GM18951 (cell line): ENCODE results near the gene ZBTB25.
"Not testable (repeated sequence)": the region's sequence is repeated elsewhere in the genome, so short reads cannot be mapped to it uniquely, and the experiment has no call there.

ENCODE experiments used
- POLR2A ChIP-seq: IDR thresholded peaks from 4 replicates; pipeline ENCODE4 v1.6.1; 2011; ENCODE audit warnings: mild to moderate bottlenecking; ENCODE audit not compliant: insufficient read length, insufficient read depth; ENCODE audit errors: extremely low read depth
- in situ Hi-C: fragments of 300-500 bp; cut with MboI; formaldehyde crosslinking; loops from one replicate; pipeline ENCODE4 v1.12.0; 2022; ENCODE audit warnings: low sequenced_read_pairs, mixed read lengths, inconsistent platforms; ENCODE audit not compliant: unreplicated experiment

The ZBTB25 gene

GRCh38 chr14:64536488-64537245 lies 33.0 kb upstream of the ZBTB25 start:
- in situ Hi-C loops: no loop called here
- TF ChIP-seq POLR2A: no peak

DNA sequence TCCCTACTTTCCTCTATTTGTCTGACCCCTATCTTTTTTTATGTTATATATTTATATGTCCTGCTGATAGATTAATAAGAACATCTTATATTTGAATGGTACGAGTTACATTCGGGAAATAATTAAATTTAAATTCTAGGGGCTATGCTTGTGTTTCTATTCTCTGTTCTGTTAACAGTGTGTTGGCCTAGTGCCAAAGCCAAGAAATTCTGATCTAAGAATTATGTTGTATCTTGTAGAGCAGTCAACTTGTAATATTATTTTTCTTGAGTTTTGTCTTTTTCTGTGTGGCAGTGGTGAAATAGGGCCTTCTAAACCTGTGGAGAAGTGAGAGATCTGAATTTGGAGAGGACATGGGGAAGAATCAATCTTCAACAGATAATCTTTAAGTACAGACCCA lies 27.9 kb upstream of the ZBTB25 start:
- in situ Hi-C loops: no loop called here

DNA sequence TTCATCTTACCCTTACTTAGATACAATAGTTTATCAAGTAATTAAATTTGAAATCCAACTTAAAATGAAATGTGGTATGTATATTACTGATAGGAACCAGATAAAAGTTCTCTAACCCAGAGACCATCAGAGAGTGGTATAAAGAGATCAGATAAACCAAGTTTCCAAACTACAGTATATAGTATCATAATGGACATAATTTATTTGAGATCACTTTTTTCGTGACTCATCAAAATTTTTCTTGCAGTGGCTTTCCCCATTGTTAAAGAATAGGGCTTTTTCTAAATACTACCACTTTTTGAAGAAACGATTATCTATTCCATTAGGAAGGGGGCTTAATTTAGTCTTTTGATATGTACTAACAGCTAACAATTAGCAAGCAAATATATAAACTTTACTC lies 21.7 kb upstream of the ZBTB25 start:
- in situ Hi-C loops: no loop called here

More for the DNA sequence above, 27.9 kb upstream of the ZBTB25 start:
- TF ChIP-seq POLR2A: no peak

DNA sequence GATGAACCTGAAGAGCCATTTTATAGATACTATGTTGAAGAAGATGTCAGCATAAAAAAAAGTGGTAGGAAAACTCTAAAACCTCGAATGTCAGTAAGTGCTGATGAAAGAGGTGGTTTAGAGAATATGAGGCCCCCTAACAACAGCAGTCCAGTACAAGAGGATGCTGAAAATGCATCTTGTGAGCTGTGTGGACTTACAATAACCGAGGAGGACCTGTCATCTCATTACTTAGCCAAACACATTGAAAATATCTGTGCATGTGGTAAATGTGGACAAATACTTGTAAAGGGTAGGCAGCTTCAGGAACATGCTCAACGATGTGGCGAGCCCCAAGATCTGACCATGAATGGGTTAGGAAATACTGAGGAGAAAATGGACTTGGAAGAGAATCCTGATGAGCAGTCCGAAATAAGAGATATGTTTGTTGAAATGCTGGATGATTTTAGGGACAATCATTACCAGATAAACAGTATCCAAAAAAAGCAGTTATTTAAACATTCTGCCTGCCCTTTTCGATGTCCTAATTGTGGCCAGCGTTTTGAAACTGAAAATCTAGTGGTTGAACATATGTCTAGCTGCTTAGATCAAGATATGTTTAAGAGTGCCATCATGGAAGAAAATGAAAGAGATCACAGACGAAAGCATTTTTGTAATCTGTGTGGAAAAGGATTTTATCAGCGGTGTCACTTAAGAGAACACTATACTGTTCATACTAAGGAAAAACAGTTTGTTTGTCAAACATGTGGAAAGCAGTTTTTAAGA lies 19.1 kb upstream of the ZBTB25 start:
- in situ Hi-C loops: no loop called here
- TF ChIP-seq POLR2A: no peak

More for the DNA sequence above, 21.7 kb upstream of the ZBTB25 start:
- TF ChIP-seq POLR2A: no peak

- in situ Hi-C loops: no loop called here
- no peak for TF ChIP-seq POLR2A
Observed at GRCh38 chr14:64520699-64521098, 17.1 kb upstream of the ZBTB25 start.

- in situ Hi-C loops: no loop called here
- TF ChIP-seq POLR2A: no peak
Observed at GRCh38 chr14:64518229-64518628, 14.6 kb upstream of the ZBTB25 start.

DNA sequence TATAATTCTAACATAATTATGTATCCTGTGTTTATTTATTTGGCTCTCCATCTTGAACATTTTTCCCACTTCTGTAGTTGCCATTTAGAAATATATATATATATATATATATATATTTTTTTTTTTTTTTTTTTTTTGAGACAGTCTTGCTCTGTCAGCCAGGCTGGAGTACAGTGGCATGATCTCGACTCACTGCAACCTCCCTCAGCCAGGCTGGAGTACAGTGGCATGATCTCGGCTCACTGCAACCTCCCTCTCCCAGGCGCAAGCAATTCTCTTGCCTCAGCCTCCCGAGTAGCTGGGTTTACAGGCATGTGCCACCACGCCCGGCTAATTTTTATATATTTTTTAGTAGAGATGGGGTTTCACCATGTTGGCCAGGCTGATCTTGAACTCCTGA lies 14.0 kb upstream of the ZBTB25 start:
- in situ Hi-C loops: not testable (repeated sequence)

GRCh38 chr14:64516969-64517368 lies 13.3 kb upstream of the ZBTB25 start:
- in situ Hi-C loops: no loop called here
- TF ChIP-seq POLR2A: no peak

DNA sequence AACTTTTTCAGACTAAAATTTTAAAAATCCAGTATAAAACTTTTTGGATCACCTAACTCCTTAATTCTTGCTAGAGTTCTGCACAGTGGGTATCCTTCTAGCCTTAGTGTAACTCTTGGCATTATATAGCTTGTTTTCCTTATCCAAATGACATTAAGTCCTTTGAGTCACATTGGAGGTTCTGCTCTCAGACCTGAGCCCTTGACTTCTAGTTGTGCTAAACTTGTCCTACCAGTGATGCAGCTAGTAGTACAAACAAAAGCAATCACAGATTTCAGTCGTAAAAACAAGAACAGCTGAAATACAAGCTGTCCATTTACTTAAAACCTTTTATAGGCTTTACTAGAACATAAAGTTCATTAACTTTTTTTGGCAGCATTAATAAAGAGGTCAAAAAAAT lies 11.4 kb upstream of the ZBTB25 start:
- in situ Hi-C loops: no loop called here
- TF ChIP-seq POLR2A: no peak

DNA sequence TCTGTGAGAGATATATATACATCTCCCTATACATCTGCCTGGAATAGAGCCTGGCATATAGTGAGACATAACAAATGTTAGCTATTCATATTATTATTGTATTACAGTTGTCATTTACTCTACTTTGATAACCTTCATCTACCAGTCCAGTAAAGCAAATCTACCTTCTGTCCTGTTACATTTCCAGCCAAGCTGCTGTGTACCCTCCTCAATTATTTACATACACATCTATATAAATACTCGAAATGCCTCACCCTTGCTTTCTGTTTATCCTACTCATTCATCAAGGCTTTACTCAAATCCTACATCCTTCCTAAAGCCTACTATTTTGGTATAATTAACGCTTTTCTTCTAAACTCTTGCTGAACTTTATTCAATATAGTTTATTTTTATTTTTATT lies 9.6 kb upstream of the ZBTB25 start:
- no peak for TF ChIP-seq POLR2A
- in situ Hi-C loops: no loop called here

DNA sequence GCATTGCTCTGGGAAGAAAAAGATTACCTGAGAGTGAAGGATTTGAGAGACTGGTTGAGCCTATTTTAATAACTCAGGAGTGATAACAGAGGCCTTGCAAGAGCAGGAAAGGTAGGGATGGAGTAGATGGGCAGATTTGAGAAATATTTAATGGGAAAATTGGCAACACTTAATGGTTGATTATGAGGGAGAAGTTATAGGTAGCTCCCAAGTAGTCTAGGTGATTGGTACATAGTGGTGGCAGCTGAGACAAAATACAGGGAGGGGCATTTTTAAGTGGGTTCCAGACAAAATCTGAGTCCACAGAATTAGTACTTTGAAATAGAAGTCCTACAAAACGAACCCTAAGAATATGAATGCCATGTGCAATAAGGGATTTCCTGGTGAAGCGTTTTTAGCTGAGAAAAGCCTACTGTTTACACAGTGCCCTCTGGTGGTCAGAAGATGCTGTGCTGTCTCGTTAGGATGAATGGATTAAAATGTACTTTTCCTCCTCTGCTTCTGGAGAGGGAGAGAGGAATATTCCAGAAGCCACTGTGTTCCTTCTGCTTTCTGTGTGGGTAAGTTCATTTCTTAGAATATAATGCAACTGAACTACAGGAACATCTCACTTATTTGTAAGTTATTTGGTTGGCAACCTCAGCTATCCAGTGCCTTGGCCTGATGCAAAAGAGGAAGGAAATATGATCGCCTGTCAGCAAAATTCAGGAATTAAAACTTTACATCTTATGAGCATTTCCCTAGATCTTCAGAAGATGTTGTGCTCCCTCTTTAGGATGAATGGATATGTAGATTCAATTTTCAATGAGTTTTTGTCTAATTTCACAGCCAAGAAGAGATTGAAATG lies 7.4 kb upstream of the ZBTB25 start:
- in situ Hi-C loops: no loop called here
- TF ChIP-seq POLR2A: no peak

- TF ChIP-seq POLR2A: no peak
- in situ Hi-C loops: no loop called here
Observed at GRCh38 chr14:64509036-64509435, 5.4 kb upstream of the ZBTB25 start.

- no peak for TF ChIP-seq POLR2A
- in situ Hi-C loops: no loop called here
Observed at GRCh38 chr14:64508215-64508776, 4.7 kb upstream of the ZBTB25 start.
